Measurements from ENCODE around the gene SLC7A1. TPM values are rescaled to one million over a fixed set of nuclear protein-coding genes. Genes with fewer than 3 reads are reported as not detected.

Gene SLC7A1
- total RNA-seq, 1 experiment from 2014 or later, result 84.5 TPM

- CTCF ChIA-PET, result no interaction called here
- no peaks in the 10 kb centered on the region for H3K9me3 Mint-ChIP-seq
- POLR2A ChIA-PET, result no interaction called here
- no peak overlapping the region for H3K4me3 Mint-ChIP-seq
- no peak for TF ChIP-seq GTF2I (CRISPR knock-in tag; conservative IDR thresholded peaks at IDR 0.05)
- no peak for TF ChIP-seq ZNF532 (CRISPR knock-in tag; IDR thresholded peaks at IDR 0.05; ENCODE audit: borderline replicate concordance)
- no peak for TF ChIP-seq MXD4 (CRISPR knock-in tag; IDR thresholded peaks at IDR 0.05; ENCODE audit: borderline replicate concordance)
- no peak for TF ChIP-seq ZNF138 (CRISPR knock-in tag; conservative IDR thresholded peaks at IDR 0.05)
- no peak for TF ChIP-seq SMAD3 (CRISPR knock-in tag; IDR thresholded peaks at IDR 0.05; ENCODE audit: borderline replicate concordance)
- no peak for TF ChIP-seq NR3C1 (CRISPR knock-in tag; conservative IDR thresholded peaks at IDR 0.05; ENCODE audit: low read depth)
- no peak for TF ChIP-seq MYBL2 (CRISPR knock-in tag; IDR thresholded peaks at IDR 0.05)
- no peak for TF ChIP-seq NR2C2 (CRISPR knock-in tag; IDR thresholded peaks at IDR 0.05)
- no peak for TF ChIP-seq SP1 (CRISPR knock-in tag; conservative IDR thresholded peaks at IDR 0.05)
- TF ChIP-seq CDX4 (CRISPR knock-in tag; IDR thresholded peaks at IDR 0.05; ENCODE audit: borderline replicate concordance), result no peak
- H3K4me1 Mint-ChIP-seq, result peaks cover 26% of the 10 kb centered on the region
- no peaks in the 10 kb centered on the region for H3K36me3 Mint-ChIP-seq
- ATAC-seq (no peak), DNase-seq (ENCODE audit: low spot score) (no peak)
- H3K27ac Mint-ChIP-seq, result no peak overlapping the region
- no peaks in the 10 kb centered on the region for H3K27me3 Mint-ChIP-seq (ENCODE audit: low read depth)
These were observed 104.2 kb downstream of the SLC7A1 start for GRCh38 chr13:29491248-29491647.

- Mint-ChIP-seq H3K4me1 (peaks cover 26% of the 10 kb centered on the region), H3K27me3 (ENCODE audit: low read depth) (no peaks in the 10 kb centered on the region), H3K9me3 (no peaks in the 10 kb centered on the region), H3K4me3 (no peak overlapping the region), H3K27ac (no peak overlapping the region), H3K36me3 (no peaks in the 10 kb centered on the region)
- DNase-seq (ENCODE audit: low spot score) (no peak), ATAC-seq (no peak)
- ChIA-PET CTCF (no interaction called here), POLR2A (no interaction called here)
- TF ChIP-seq SP1 (CRISPR knock-in tag; conservative IDR thresholded peaks at IDR 0.05), result no peak
- no peak for TF ChIP-seq E2F4 (CRISPR knock-in tag; IDR thresholded peaks at IDR 0.05; ENCODE audit: borderline replicate concordance, low read depth)
- TF ChIP-seq TEAD1 (CRISPR knock-in tag; IDR thresholded peaks at IDR 0.05), result no peak
- TF ChIP-seq AR (CRISPR knock-in tag; IDR thresholded peaks at IDR 0.05), result no peak
- no peak for TF ChIP-seq ZNF232 (CRISPR knock-in tag; IDR thresholded peaks at IDR 0.05)
- TF ChIP-seq ZNF512 (CRISPR knock-in tag; IDR thresholded peaks at IDR 0.05; ENCODE audit: borderline replicate concordance), result no peak
- no peak for TF ChIP-seq SMAD3 (CRISPR knock-in tag; IDR thresholded peaks at IDR 0.05; ENCODE audit: borderline replicate concordance)
- TF ChIP-seq CDX4 (CRISPR knock-in tag; IDR thresholded peaks at IDR 0.05; ENCODE audit: borderline replicate concordance), result no peak
- TF ChIP-seq NFYB (CRISPR knock-in tag; conservative IDR thresholded peaks at IDR 0.05; ENCODE audit: low read depth), result no peak
- TF ChIP-seq SOX15 (CRISPR knock-in tag; IDR thresholded peaks at IDR 0.05), result no peak
- TF ChIP-seq ZNF317 (CRISPR knock-in tag; IDR thresholded peaks at IDR 0.05; ENCODE audit: borderline replicate concordance, low read depth), result no peak
- no peak for TF ChIP-seq ZNF671 (CRISPR knock-in tag; IDR thresholded peaks at IDR 0.05)
- no peak for TF ChIP-seq IRF1 (CRISPR knock-in tag; IDR thresholded peaks at IDR 0.05)
- no peak for TF ChIP-seq GTF2I (CRISPR knock-in tag; conservative IDR thresholded peaks at IDR 0.05)
These were observed 105.0 kb downstream of the SLC7A1 start for GRCh38 chr13:29490561-29490885.

Measured in WTC11 (cell line).